SK-N-SH (cell line): ENCODE data around the gene DCLRE1B. TPM values are rescaled to one million over a fixed set of nuclear protein-coding genes. Genes with fewer than 3 reads are reported as not detected.
A peak's percentile ranks its signal among the peaks of the same experiment; 100 is the strongest.

Source experiments
- CTCF ChIA-PET: fragments of 300-600, 350-600 bp; formaldehyde crosslinking; extraction: SDS; loops from one replicate; lab custom pipeline; 2021; lab: Yijun Ruan, JAX
- POLR2A ChIA-PET: fragments of 350-600 bp; sonication (Branson Sonifier 250); formaldehyde crosslinking; extraction: SDS; loops from one replicate; lab custom pipeline; 2020; ENCODE audit warnings: antibody characterized with exemption, inconsistent platforms; lab: Yijun Ruan, JAX
- DNase-seq: peaks from one replicate; pipeline ENCODE4 v3.0.0; 2012
- H2AFZ ChIP-seq: fragments of 200-600 bp; sonication (generic); 2 replicates; pipeline ENCODE4 v1.8.1; 2016; ENCODE audit warnings: antibody characterized with exemption, mild to moderate bottlenecking, low read depth
- H3F3A ChIP-seq: fragments of 200-600 bp; sonication (generic); replicated peaks from 2 replicates; pipeline ENCODE3; 2016; ENCODE audit warnings: antibody characterized with exemption, mild to moderate bottlenecking; ENCODE audit not compliant: insufficient read depth
- H3K27ac ChIP-seq, 2 experiments: fragments of 200-500 bp in 1 of 2; fragments of 200-600 bp in 1 of 2; sonication (Bioruptor generic) in 1 of 2; sonication (generic), shearing (Covaris generic) in 1 of 2; 2 replicates each; pipeline versions ENCODE4 v1.5.1 to v1.6.1; 2014 to 2016; ENCODE audit warnings: low read depth in 2 of 2, inconsistent platforms in 1 of 2, low read length in 1 of 2, mild to moderate bottlenecking in 1 of 2, mixed read lengths in 1 of 2
- H3K27me3 ChIP-seq: fragments of 200-600 bp; sonication (generic), shearing (Covaris generic); 2 replicates; pipeline ENCODE4 v1.6.1; 2016; ENCODE audit warnings: mixed run types; ENCODE audit not compliant: insufficient read depth
- H3K36me3 ChIP-seq, 2 experiments: fragments of 200-500 bp in 1 of 2; fragments of 200-600 bp in 1 of 2; sonication (Bioruptor generic) in 1 of 2; sonication (generic) in 1 of 2; replicated peaks in 1 of 2; 2 replicates each; pipeline versions ENCODE3 to v1.5.1; 2014 to 2016; ENCODE audit warnings: low read length in 1 of 2, mild to moderate bottlenecking in 1 of 2; ENCODE audit not compliant: insufficient read depth in 2 of 2, control insufficient read depth in 1 of 2
- H3K4me1 ChIP-seq, 2 experiments: fragments of 200-500 bp in 1 of 2; fragments of 200-600 bp in 1 of 2; sonication (Bioruptor generic) in 1 of 2; sonication (generic), shearing (Covaris generic) in 1 of 2; 2 replicates each; pipeline versions ENCODE4 v1.5.1 to v1.6.1; 2014 to 2016; ENCODE audit warnings: low read depth in 1 of 2, low read length in 1 of 2, mixed run types in 1 of 2; ENCODE audit not compliant: insufficient read depth in 2 of 2, control insufficient read depth in 1 of 2
- H3K4me2 ChIP-seq: fragments of 200-600 bp; sonication (generic), shearing (Covaris generic); 2 replicates; pipeline ENCODE4 v1.6.1; 2017; ENCODE audit warnings: mixed run types
- H3K4me3 ChIP-seq, 2 experiments: fragments of 200-500 bp in 1 of 2; fragments of 200-600 bp in 1 of 2; sonication (Bioruptor generic) in 1 of 2; sonication (generic), shearing (Covaris generic) in 1 of 2; 2 replicates each; pipeline versions ENCODE4 v1.5.1 to v1.8.1; 2014 to 2016; ENCODE audit warnings: low read depth in 2 of 2, inconsistent platforms in 1 of 2, low read length in 1 of 2, mild to moderate bottlenecking in 1 of 2, mixed read lengths in 1 of 2, moderate library complexity in 1 of 2
- H3K79me2 ChIP-seq: fragments of 200-600 bp; sonication (generic); 2 replicates; pipeline ENCODE4 v1.8.1; 2017; ENCODE audit warnings: mild to moderate bottlenecking; ENCODE audit not compliant: insufficient read depth
- H3K9ac ChIP-seq: fragments of 200-600 bp; sonication (generic); 2 replicates; pipeline ENCODE4 v1.6.1; 2017; ENCODE audit warnings: mixed run types
- H3K9me2 ChIP-seq: fragments of 200-600 bp; sonication (generic); 2 replicates; pipeline ENCODE4 v1.6.1; 2017; ENCODE audit warnings: mixed run types
- H3K9me3 ChIP-seq: fragments of 200-600 bp; sonication (generic); 2 replicates; pipeline ENCODE4 v1.6.1; 2017; ENCODE audit warnings: mixed run types, mild to moderate bottlenecking, moderate library complexity
- H4K20me1 ChIP-seq: fragments of 200-600 bp; sonication (generic); 2 replicates; pipeline ENCODE4 v1.6.1; 2017; ENCODE audit warnings: mild to moderate bottlenecking, mixed run types; ENCODE audit not compliant: insufficient read depth
- CHD2 ChIP-seq: fragments of 150-350 bp; IDR thresholded peaks from 2 replicates; pipeline ENCODE4 v1.6.1; 2018; ENCODE audit warnings: low read length; ENCODE audit not compliant: partially characterized antibody
- FOXJ3 ChIP-seq: sonication (generic); formaldehyde crosslinking; IDR thresholded peaks from 2 replicates; pipeline ENCODE4 v1.5.1; 2020; ENCODE audit warnings: mild to moderate bottlenecking, missing genetic modification reagents
- GATA2 ChIP-seq: sonication (generic); formaldehyde crosslinking; IDR thresholded peaks from 2 replicates; pipeline ENCODE4 v1.5.0; 2020; ENCODE audit warnings: mild to moderate bottlenecking, missing genetic modification reagents
- MEF2A ChIP-seq: IDR thresholded peaks from 2 replicates; pipeline ENCODE4 v1.4.0; 2012; ENCODE audit warnings: low read depth, borderline replicate concordance
- NFIC ChIP-seq: IDR thresholded peaks from 2 replicates; pipeline ENCODE4 v1.4.0; 2012; ENCODE audit warnings: borderline replicate concordance
- NRF1 ChIP-seq: IDR thresholded peaks from 2 replicates; pipeline ENCODE4 v1.6.1; 2012; ENCODE audit warnings: low read depth, mild to moderate bottlenecking, low read length
- PBX3 ChIP-seq: IDR thresholded peaks from 2 replicates; pipeline ENCODE4; 2012
- RAD21 ChIP-seq: IDR thresholded peaks from 2 replicates; pipeline ENCODE4 v1.6.1; 2012; ENCODE audit warnings: mild to moderate bottlenecking, low read length
- RCOR1 ChIP-seq: fragments of 150-350 bp; IDR thresholded peaks from 2 replicates; pipeline ENCODE4 v1.6.1; 2017; ENCODE audit warnings: antibody characterized with exemption, low read length
- RXRA ChIP-seq: IDR thresholded peaks from 2 replicates; pipeline ENCODE4 v1.4.0; 2012; ENCODE audit warnings: low read depth, mild to moderate bottlenecking, borderline replicate concordance
- SMC3 ChIP-seq: IDR thresholded peaks from 2 replicates; pipeline ENCODE4 v1.6.1; 2012; ENCODE audit warnings: low read depth, low read length, improper control_type of control experiment
- TCF12 ChIP-seq: IDR thresholded peaks from 2 replicates; pipeline ENCODE4 v1.4.0; 2012
- WGBS: methylation state at CpG from one replicate; pipeline ENCODE4 v1.1.6; 2017; ENCODE audit warnings: low lambda C conversion rate; 5-methylcytosine and 5-hydroxymethylcytosine counted together
- polyA plus RNA-seq, 3 experiments: library from polyadenylated mRNA; depleted of rRNA; stranded (reverse); fragments of >200 nt; gene quantifications; 2 replicates each; pipeline ENCODE4 v1.2.3, GENCODE V29; 2012

The DCLRE1B gene
- polyA plus RNA-seq, 1 of the 3 experiments (the other 2 are of a cell fraction) = 3.0 TPM

- DNase-seq = no peak
- no peak for TF ChIP-seq GATA2 (CRISPR knock-in tag)
- no peak for TF ChIP-seq RAD21
- TF ChIP-seq RXRA = no peak
- no peak for TF ChIP-seq MEF2A
- TF ChIP-seq, all 33 proteins: peak for 0
- Histone ChIP-seq H3K9me3 (no peaks in the 10 kb centered on the region), H3K9me2 (no peaks in the 10 kb centered on the region), H3K27me3 (no peaks in the 10 kb centered on the region), H3K27ac (peak overlapping the region in 1 of 2 experiments; percentile 5; a peak in 1 of 4 replicates), H4K20me1 (no peaks in the 10 kb centered on the region), H3K79me2 (no peaks in the 10 kb centered on the region), H3K4me1 (peaks cover 0 to 29% of the 10 kb centered on the region in 2 experiments; a peak in 2 of 4 replicates), H2AFZ (peak overlapping the region; percentile 80), H3K9ac (no peak overlapping the region), H3K4me3 (no peak overlapping the region), H3K36me3 (no peaks in the 10 kb centered on the region), H3F3A (peaks cover 4% of the 10 kb centered on the region), H3K4me2 (no peak overlapping the region; the same call in 1 of the 2 replicates)
- ChIA-PET POLR2A (no interaction called here), CTCF (interaction anchor here (0.7 to 3.9 kb wide), 2 partner anchors 24 to 74 kb away, joined by 3 to 14 read pairs; no protein-coding TSS in a partner anchor)
- 89% methylated on average over 1 of the region's 1 CpG for WGBS
These were observed 46.1 kb upstream of the DCLRE1B start for GRCh38 chr1:113858982-113859381.

- H3K36me3 ChIP-seq = no peaks in the 10 kb centered on the region
- WGBS = 93% methylated on average over 3 of the region's 3 CpGs
- no peak overlapping the region for H3K4me3 ChIP-seq
- no peak for DNase-seq
- H3F3A ChIP-seq = peaks cover 4% of the 10 kb centered on the region
- peaks cover 0 to 29% of the 10 kb centered on the region in 2 experiments; a peak in 2 of 4 replicates for H3K4me1 ChIP-seq
- 0 out of 2 replicates have a peak overlapping the region, but pooled peaks have one; percentile 53 for H3K9ac ChIP-seq
- H2AFZ ChIP-seq = peak overlapping the region; percentile 80
- H3K27ac ChIP-seq = peak overlapping the region in 1 of 2 experiments; percentile 88; a peak in 2 of 4 replicates
- no peaks in the 10 kb centered on the region for H4K20me1 ChIP-seq
- H3K9me2 ChIP-seq = no peaks in the 10 kb centered on the region
- TF ChIP-seq TCF12 (no peak), PBX3 (no peak), RCOR1 (no peak), CHD2 (no peak), SMC3 (no peak), NRF1 (no peak), NFIC (no peak), RAD21 (no peak), FOXJ3 (CRISPR knock-in tag) (no peak)
- H3K4me2 ChIP-seq = peak overlapping the region; percentile 37; the same call in 1 of the 2 replicates
- no peaks in the 10 kb centered on the region for H3K79me2 ChIP-seq
- H3K27me3 ChIP-seq = no peaks in the 10 kb centered on the region
- ChIA-PET POLR2A (no interaction called here), CTCF (interaction anchor here (0.7 to 3.9 kb wide), 3 partner anchors 24 to 75 kb away, joined by 3 to 14 read pairs (median 3); no protein-coding TSS in a partner anchor)
- no peaks in the 10 kb centered on the region for H3K9me3 ChIP-seq
These were observed 45.5 kb upstream of the DCLRE1B start for GRCh38 chr1:113859478-113860175.
